C4-2B (cell line): ENCODE measurements around the gene RET.

Source experiments
- H3K27ac ChIP-seq: fragments of 450-650 bp; 2 replicates; pipeline ENCODE4 v1.5.1; 2017
- ZFX ChIP-seq: fragments of 450-650 bp; IDR thresholded peaks from 2 replicates; pipeline ENCODE4 v1.6.1; 2017
- TF ChIP-seq, protein P1 (sequence below): fragments of 450-650 bp; conservative IDR thresholded peaks from 2 replicates; pipeline ENCODE4 v1.5.1; 2017; ENCODE audit warnings: mild to moderate bottlenecking

Gene RET

DNA sequence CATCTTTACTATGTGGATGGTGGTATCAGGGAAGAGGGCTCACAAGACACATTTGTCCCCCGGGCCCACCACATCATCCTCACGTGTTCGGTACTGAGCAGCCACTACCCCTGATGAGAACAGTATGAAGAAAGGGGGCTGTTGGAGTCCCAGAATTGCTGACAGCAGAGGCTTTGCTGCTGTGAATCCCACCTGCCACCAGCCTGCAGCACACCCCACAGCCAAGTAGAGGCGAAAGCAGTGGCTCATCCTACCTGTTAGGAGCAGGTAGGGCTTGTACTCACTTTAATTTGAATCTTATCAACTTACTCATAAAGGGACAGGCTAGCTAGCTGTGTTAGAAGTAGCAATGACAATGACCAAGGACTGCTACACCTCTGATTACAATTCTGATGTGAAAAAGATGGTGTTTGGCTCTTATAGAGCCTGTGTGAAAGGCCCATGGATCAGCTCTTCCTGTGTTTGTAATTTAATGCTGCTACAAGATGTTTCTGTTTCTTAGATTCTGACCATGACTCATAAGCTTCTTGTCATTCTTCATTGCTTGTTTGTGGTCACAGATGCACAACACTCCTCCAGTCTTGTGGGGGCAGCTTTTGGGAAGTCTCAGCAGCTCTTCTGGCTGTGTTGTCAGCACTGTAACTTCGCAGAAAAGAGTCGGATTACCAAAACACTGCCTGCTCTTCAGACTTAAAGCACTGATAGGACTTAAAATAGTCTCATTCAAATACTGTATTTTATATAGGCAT lies 52.3 kb downstream of the RET start:
- no peak for TF ChIP-seq ZFX
- TF ChIP-seq, protein P1, sequence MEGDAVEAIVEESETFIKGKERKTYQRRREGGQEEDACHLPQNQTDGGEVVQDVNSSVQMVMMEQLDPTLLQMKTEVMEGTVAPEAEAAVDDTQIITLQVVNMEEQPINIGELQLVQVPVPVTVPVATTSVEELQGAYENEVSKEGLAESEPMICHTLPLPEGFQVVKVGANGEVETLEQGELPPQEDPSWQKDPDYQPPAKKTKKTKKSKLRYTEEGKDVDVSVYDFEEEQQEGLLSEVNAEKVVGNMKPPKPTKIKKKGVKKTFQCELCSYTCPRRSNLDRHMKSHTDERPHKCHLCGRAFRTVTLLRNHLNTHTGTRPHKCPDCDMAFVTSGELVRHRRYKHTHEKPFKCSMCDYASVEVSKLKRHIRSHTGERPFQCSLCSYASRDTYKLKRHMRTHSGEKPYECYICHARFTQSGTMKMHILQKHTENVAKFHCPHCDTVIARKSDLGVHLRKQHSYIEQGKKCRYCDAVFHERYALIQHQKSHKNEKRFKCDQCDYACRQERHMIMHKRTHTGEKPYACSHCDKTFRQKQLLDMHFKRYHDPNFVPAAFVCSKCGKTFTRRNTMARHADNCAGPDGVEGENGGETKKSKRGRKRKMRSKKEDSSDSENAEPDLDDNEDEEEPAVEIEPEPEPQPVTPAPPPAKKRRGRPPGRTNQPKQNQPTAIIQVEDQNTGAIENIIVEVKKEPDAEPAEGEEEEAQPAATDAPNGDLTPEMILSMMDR = no peak
- no peak overlapping the region for H3K27ac ChIP-seq

DNA sequence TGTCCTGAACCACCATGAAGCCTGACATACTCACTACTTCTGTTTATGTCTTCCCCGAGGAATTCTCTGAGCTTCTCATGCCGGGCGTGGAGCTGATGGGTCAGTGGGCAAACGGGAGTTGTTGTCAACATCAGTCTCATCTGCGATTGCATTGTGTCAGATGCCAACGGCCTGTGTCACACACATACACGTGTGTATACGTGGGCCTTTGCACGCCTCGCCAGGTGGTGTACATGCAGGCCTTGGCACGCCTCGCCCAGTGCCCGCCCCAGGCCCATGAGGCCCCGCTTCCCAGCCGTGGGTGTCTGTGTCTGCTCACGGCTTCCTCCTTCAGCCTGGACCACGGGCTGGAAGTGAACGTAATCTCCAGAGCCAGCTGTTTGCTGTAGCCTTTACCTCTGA lies 53.9 kb downstream of the RET start:
- no peak overlapping the region for H3K27ac ChIP-seq
- no peak for TF ChIP-seq ZFX
- TF ChIP-seq, protein P1 = no peak

- TF ChIP-seq ZFX = no peak
- TF ChIP-seq, protein P1 = no peak
- no peak overlapping the region for H3K27ac ChIP-seq
Observed at GRCh38 chr10:43131256-43131655, 54.4 kb downstream of the RET start.

DNA sequence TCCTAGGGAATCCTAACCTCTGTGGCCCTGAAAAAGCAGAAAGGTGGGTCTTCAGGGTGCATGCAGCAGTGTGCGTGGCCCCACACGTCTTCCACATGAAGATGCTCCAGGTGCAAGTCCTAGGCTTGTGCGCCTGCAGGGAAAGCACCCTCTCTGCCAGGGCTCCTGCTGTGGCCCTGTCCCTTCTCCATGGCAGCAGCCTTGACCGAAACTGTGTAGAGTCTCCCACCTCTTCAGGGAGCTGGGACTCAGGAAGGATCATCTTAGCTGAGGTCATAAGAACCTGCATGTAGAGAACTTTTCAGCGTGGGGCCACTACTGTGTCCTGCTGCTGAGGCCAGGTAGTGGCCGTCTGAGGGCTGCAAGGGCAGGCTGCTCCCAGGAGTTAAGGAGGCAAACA lies 55.0 kb downstream of the RET start:
- TF ChIP-seq, protein P1 = no peak
- no peak for TF ChIP-seq ZFX

DNA sequence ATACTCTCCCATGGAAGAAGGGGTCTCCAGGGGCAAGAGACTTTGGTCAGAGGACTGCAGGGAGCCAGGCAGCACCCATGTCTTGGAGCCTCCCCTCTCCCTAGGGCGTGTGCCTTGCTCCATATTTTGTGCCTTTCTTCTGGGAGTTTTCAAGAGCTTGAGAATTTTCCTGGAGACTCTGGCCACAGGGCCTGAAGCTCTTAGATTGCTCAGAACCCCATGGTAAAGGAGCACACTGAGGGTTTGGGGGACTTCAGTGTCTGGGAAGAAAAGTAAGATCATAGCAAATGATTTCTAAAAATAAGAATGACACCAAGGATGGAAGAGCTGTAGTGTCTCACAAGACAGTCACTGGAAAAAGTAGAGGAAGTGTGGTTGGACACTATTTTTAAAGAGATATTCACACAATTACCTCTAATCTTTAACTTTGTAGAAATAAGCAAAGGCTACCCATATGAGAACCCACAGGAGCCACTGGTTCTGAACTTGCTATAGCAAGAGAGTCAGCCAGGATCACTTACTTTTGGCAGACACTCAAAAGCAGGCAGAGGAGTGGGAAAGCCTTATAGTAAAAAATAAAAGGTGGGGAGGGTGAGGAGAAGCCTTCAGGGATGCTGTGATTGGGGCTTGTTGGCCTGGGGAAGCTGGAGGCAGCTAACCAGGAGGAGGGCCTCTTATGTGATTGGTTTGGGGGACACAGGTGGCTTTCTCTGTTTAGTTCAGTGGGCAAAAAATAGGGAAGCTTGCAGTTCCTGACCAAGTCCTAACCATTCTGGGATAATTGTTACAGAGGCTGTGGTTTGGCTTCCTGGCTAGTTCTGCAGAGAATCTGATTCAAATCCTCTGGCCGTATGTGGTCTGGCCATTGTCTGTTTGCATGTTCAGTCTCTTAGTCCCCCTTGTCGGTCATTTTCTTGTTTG lies 56.3 kb downstream of the RET start:
- H3K27ac ChIP-seq = no peak overlapping the region
- no peak for TF ChIP-seq ZFX
- TF ChIP-seq, protein P1 = no peak

More for the DNA sequence above, 55.0 kb downstream of the RET start:
- H3K27ac ChIP-seq = no peak overlapping the region

DNA sequence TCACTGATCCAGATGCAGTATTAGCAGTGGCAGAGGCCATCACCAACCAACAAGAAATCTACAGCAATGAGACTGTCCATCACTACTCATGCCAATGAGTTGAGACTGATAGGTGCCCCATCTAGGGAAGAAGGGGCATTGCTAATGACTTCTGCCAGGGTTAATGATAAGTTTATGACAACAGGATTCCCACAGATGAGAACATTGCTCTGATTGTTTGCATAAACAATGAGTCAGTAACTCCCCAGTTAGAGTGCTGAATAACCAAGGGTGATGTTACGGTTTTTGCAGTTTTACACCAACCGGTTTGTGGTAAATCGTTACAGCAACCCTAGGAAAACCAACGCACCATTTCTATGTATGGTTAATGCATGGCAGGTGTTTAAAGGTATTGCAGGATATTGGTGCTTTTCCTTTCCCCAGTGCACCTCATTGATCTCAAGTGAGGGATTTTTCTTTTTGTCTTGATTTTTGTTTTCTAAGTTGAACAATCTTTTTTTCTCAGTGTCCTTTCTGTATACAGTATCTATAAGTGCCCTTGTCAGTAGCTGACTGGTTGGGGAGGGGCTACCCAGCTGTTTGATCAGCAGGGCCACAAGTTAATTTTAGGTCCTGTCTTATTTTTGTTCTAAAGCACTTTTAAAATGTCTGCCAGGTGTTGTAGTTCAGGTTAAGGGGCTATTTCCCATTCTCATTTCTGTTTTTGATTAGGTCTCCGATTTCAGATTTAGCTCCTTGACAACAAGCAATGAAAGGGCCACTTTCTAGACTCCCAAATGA lies 57.4 kb downstream of the RET start:
- TF ChIP-seq ZFX = no peak
- TF ChIP-seq, protein P1 = no peak
- H3K27ac ChIP-seq = no peak overlapping the region
